SK-N-SH (cell line): ENCODE measurements around the gene ACSL3. TPM values are rescaled to one million over a fixed set of nuclear protein-coding genes. Genes with fewer than 3 reads are reported as not detected.

Experiments used
- CTCF ChIA-PET: fragments of 300-600, 350-600 bp; formaldehyde crosslinking; extraction: SDS; loops from one replicate; lab custom pipeline; 2021; lab: Yijun Ruan, JAX
- POLR2A ChIA-PET: fragments of 350-600 bp; sonication (Branson Sonifier 250); formaldehyde crosslinking; extraction: SDS; loops from one replicate; lab custom pipeline; 2020; ENCODE audit warnings: antibody characterized with exemption, inconsistent platforms; lab: Yijun Ruan, JAX
- DNase-seq: peaks from one replicate; pipeline ENCODE4 v3.0.0; 2012
- H2AFZ ChIP-seq: fragments of 200-600 bp; sonication (generic); 2 replicates; pipeline ENCODE4 v1.8.1; 2016; ENCODE audit warnings: antibody characterized with exemption, mild to moderate bottlenecking, low read depth
- H3F3A ChIP-seq: fragments of 200-600 bp; sonication (generic); replicated peaks from 2 replicates; pipeline ENCODE3; 2016; ENCODE audit warnings: antibody characterized with exemption, mild to moderate bottlenecking; ENCODE audit not compliant: insufficient read depth
- H3K27ac ChIP-seq, 2 experiments: fragments of 200-500 bp in 1 of 2; fragments of 200-600 bp in 1 of 2; sonication (Bioruptor generic) in 1 of 2; sonication (generic), shearing (Covaris generic) in 1 of 2; 2 replicates each; pipeline versions ENCODE4 v1.5.1 to v1.6.1; 2014 to 2016; ENCODE audit warnings: low read depth in 2 of 2, inconsistent platforms in 1 of 2, low read length in 1 of 2, mild to moderate bottlenecking in 1 of 2, mixed read lengths in 1 of 2
- H3K27me3 ChIP-seq: fragments of 200-600 bp; sonication (generic), shearing (Covaris generic); 2 replicates; pipeline ENCODE4 v1.6.1; 2016; ENCODE audit warnings: mixed run types; ENCODE audit not compliant: insufficient read depth
- H3K36me3 ChIP-seq, 2 experiments: fragments of 200-500 bp in 1 of 2; fragments of 200-600 bp in 1 of 2; sonication (Bioruptor generic) in 1 of 2; sonication (generic) in 1 of 2; replicated peaks in 1 of 2; 2 replicates each; pipeline versions ENCODE3 to v1.5.1; 2014 to 2016; ENCODE audit warnings: low read length in 1 of 2, mild to moderate bottlenecking in 1 of 2; ENCODE audit not compliant: insufficient read depth in 2 of 2, control insufficient read depth in 1 of 2
- H3K4me1 ChIP-seq, 2 experiments: fragments of 200-500 bp in 1 of 2; fragments of 200-600 bp in 1 of 2; sonication (Bioruptor generic) in 1 of 2; sonication (generic), shearing (Covaris generic) in 1 of 2; 2 replicates each; pipeline versions ENCODE4 v1.5.1 to v1.6.1; 2014 to 2016; ENCODE audit warnings: low read depth in 1 of 2, low read length in 1 of 2, mixed run types in 1 of 2; ENCODE audit not compliant: insufficient read depth in 2 of 2, control insufficient read depth in 1 of 2
- H3K4me2 ChIP-seq: fragments of 200-600 bp; sonication (generic), shearing (Covaris generic); 2 replicates; pipeline ENCODE4 v1.6.1; 2017; ENCODE audit warnings: mixed run types
- H3K4me3 ChIP-seq, 2 experiments: fragments of 200-500 bp in 1 of 2; fragments of 200-600 bp in 1 of 2; sonication (Bioruptor generic) in 1 of 2; sonication (generic), shearing (Covaris generic) in 1 of 2; 2 replicates each; pipeline versions ENCODE4 v1.5.1 to v1.8.1; 2014 to 2016; ENCODE audit warnings: low read depth in 2 of 2, inconsistent platforms in 1 of 2, low read length in 1 of 2, mild to moderate bottlenecking in 1 of 2, mixed read lengths in 1 of 2, moderate library complexity in 1 of 2
- H3K79me2 ChIP-seq: fragments of 200-600 bp; sonication (generic); 2 replicates; pipeline ENCODE4 v1.8.1; 2017; ENCODE audit warnings: mild to moderate bottlenecking; ENCODE audit not compliant: insufficient read depth
- H3K9ac ChIP-seq: fragments of 200-600 bp; sonication (generic); 2 replicates; pipeline ENCODE4 v1.6.1; 2017; ENCODE audit warnings: mixed run types
- H3K9me2 ChIP-seq: fragments of 200-600 bp; sonication (generic); 2 replicates; pipeline ENCODE4 v1.6.1; 2017; ENCODE audit warnings: mixed run types
- H3K9me3 ChIP-seq: fragments of 200-600 bp; sonication (generic); 2 replicates; pipeline ENCODE4 v1.6.1; 2017; ENCODE audit warnings: mixed run types, mild to moderate bottlenecking, moderate library complexity
- H4K20me1 ChIP-seq: fragments of 200-600 bp; sonication (generic); 2 replicates; pipeline ENCODE4 v1.6.1; 2017; ENCODE audit warnings: mild to moderate bottlenecking, mixed run types; ENCODE audit not compliant: insufficient read depth
- CHD2 ChIP-seq: fragments of 150-350 bp; IDR thresholded peaks from 2 replicates; pipeline ENCODE4 v1.6.1; 2018; ENCODE audit warnings: low read length; ENCODE audit not compliant: partially characterized antibody
- JUND ChIP-seq: IDR thresholded peaks from 2 replicates; pipeline ENCODE4 v1.4.0; 2012
- PBX3 ChIP-seq: IDR thresholded peaks from 2 replicates; pipeline ENCODE4; 2012
- RAD21 ChIP-seq: IDR thresholded peaks from 2 replicates; pipeline ENCODE4 v1.6.1; 2012; ENCODE audit warnings: mild to moderate bottlenecking, low read length
- RCOR1 ChIP-seq: fragments of 150-350 bp; IDR thresholded peaks from 2 replicates; pipeline ENCODE4 v1.6.1; 2017; ENCODE audit warnings: antibody characterized with exemption, low read length
- RFX5 ChIP-seq: IDR thresholded peaks from 2 replicates; pipeline ENCODE4 v1.6.1; 2012; ENCODE audit warnings: mild to moderate bottlenecking, improper control_type of control experiment, low read length
- TAF1 ChIP-seq: IDR thresholded peaks from 2 replicates; pipeline ENCODE4 v1.6.1; 2012; ENCODE audit warnings: low read depth, mild to moderate bottlenecking, low read length, moderate library complexity, borderline replicate concordance
- TCF12 ChIP-seq: IDR thresholded peaks from 2 replicates; pipeline ENCODE4 v1.4.0; 2012
- TEAD4 ChIP-seq: IDR thresholded peaks from 2 replicates; pipeline ENCODE4 v1.4.0; 2012; ENCODE audit warnings: mild to moderate bottlenecking, borderline replicate concordance; ENCODE audit not compliant: insufficient read depth
- ZBTB33 ChIP-seq: IDR thresholded peaks from 2 replicates; pipeline ENCODE4 v1.4.0; 2012; ENCODE audit warnings: low read depth, borderline replicate concordance
- WGBS: methylation state at CpG from one replicate; pipeline ENCODE4 v1.1.6; 2017; ENCODE audit warnings: low lambda C conversion rate; 5-methylcytosine and 5-hydroxymethylcytosine counted together
- polyA plus RNA-seq, 3 experiments: library from polyadenylated mRNA; depleted of rRNA; stranded (reverse); fragments of >200 nt; gene quantifications; 2 replicates each; pipeline ENCODE4 v1.2.3, GENCODE V29; 2012
- TF ChIP-seq, protein P1 (sequence below): IDR thresholded peaks from 2 replicates; pipeline ENCODE4 v1.6.1; 2012; ENCODE audit warnings: mild to moderate bottlenecking, low read depth, low read length, moderate library complexity

ACSL3 gene
- polyA plus RNA-seq, 1 of the 3 experiments (the other 2 are of a cell fraction), result 15.7 TPM

DNA sequence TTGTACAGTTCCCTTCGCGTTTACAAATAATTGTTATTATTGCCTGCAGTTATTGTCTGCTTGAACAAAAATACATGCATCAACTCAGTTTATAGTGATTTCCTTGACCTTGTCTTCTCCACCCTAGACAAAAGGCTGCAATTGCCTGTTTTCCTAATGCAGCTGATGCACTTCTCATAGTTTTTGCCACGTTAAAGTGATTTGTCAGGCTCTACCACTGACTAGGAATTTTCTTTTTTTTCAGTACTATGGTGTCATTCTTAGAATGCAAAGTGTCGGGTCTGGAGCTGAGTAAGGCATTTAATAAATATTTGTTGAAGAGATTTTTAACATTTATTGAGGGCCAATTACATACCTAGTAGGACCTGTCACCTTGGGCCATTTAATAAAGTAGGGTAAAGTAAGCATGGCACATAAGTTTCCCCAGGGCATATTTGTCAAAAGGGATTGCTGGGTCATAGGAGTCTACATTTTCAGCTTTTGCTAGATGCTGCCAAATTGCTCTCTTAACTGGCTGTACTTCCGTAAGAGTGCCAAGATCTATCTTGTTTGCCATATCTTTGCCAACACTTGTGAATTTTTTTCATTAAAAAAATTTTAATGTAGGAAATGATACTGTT is 24.1 kb downstream of the ACSL3 start:
- H3K4me2 ChIP-seq, result 0 out of 2 replicates have a peak overlapping the region, but pooled peaks have one; percentile 25
- POLR2A ChIA-PET, result interaction anchor here (0.8 kb wide), 1 partner anchor 24 kb away, joined by 3 read pairs; the partner anchor contains the start of gene ACSL3
- CTCF ChIA-PET, result interaction anchor here (0.6 to 2.9 kb wide), 6 partner anchors 15 to 194 kb away, joined by 3 to 10 read pairs (median 3); no protein-coding TSS in a partner anchor
- peak overlapping the region; percentile 24 to 82; a peak in 3 of 4 replicates for H3K27ac ChIP-seq
- 62% methylated on average over 5 of the region's 5 CpGs for WGBS
- peaks cover 30% of the 10 kb centered on the region for H4K20me1 ChIP-seq
- peaks cover 5% of the 10 kb centered on the region in 2 experiments for H3K36me3 ChIP-seq
- DNase-seq, result no peak
- H3K9me2 ChIP-seq, result no peaks in the 10 kb centered on the region
- no peak overlapping the region for H3K9ac ChIP-seq
- H2AFZ ChIP-seq, result no peak overlapping the region
- H3K9me3 ChIP-seq, result no peaks in the 10 kb centered on the region
- peaks cover 3% of the 10 kb centered on the region for H3F3A ChIP-seq
- no peaks in the 10 kb centered on the region for H3K27me3 ChIP-seq
- peaks cover 80% of the 10 kb centered on the region for H3K79me2 ChIP-seq
- H3K4me3 ChIP-seq, result no peak overlapping the region
- peaks cover 21 to 28% of the 10 kb centered on the region in 2 experiments; a peak in 3 of 4 replicates for H3K4me1 ChIP-seq
- no peak for TF ChIP-seq ZBTB33
- no peak for TF ChIP-seq TEAD4
- TF ChIP-seq RCOR1, result no peak
- TF ChIP-seq CHD2, result no peak
- TF ChIP-seq JUND, result no peak
- no peak for TF ChIP-seq RAD21
- no peak for TF ChIP-seq TAF1

- peaks cover 0 to 5% of the 10 kb centered on the region in 2 experiments for H3K36me3 ChIP-seq
- CTCF ChIA-PET, result interaction anchor here (1.5 kb wide), 1 partner anchor 16 kb away, joined by 5 read pairs; no protein-coding TSS in a partner anchor
- H3K4me1 ChIP-seq, result peaks cover 21 to 28% of the 10 kb centered on the region in 2 experiments; a peak in 3 of 4 replicates
- 100% methylated on average over 1 of the region's 1 CpG for WGBS
- peaks cover 3% of the 10 kb centered on the region for H3F3A ChIP-seq
- H3K4me2 ChIP-seq, result no peak overlapping the region
- 0 out of 2 replicates have a peak, but pooled peaks have one; percentile 8 for TF ChIP-seq PBX3
- TF ChIP-seq, protein P1, sequence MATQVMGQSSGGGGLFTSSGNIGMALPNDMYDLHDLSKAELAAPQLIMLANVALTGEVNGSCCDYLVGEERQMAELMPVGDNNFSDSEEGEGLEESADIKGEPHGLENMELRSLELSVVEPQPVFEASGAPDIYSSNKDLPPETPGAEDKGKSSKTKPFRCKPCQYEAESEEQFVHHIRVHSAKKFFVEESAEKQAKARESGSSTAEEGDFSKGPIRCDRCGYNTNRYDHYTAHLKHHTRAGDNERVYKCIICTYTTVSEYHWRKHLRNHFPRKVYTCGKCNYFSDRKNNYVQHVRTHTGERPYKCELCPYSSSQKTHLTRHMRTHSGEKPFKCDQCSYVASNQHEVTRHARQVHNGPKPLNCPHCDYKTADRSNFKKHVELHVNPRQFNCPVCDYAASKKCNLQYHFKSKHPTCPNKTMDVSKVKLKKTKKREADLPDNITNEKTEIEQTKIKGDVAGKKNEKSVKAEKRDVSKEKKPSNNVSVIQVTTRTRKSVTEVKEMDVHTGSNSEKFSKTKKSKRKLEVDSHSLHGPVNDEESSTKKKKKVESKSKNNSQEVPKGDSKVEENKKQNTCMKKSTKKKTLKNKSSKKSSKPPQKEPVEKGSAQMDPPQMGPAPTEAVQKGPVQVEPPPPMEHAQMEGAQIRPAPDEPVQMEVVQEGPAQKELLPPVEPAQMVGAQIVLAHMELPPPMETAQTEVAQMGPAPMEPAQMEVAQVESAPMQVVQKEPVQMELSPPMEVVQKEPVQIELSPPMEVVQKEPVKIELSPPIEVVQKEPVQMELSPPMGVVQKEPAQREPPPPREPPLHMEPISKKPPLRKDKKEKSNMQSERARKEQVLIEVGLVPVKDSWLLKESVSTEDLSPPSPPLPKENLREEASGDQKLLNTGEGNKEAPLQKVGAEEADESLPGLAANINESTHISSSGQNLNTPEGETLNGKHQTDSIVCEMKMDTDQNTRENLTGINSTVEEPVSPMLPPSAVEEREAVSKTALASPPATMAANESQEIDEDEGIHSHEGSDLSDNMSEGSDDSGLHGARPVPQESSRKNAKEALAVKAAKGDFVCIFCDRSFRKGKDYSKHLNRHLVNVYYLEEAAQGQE, result no peak
- no peak for TF ChIP-seq RFX5
- no peak for TF ChIP-seq RCOR1
- peak; percentile 20; the same call in 1 of the 2 replicates for TF ChIP-seq TCF12
- no peaks in the 10 kb centered on the region for H3K9me2 ChIP-seq
- no peak overlapping the region for H3K9ac ChIP-seq
- peaks cover 66% of the 10 kb centered on the region for H3K79me2 ChIP-seq
- H4K20me1 ChIP-seq, result peaks cover 26% of the 10 kb centered on the region
- no peaks in the 10 kb centered on the region for H3K9me3 ChIP-seq
- no peak for DNase-seq
- H3K4me3 ChIP-seq, result no peak overlapping the region
- H3K27me3 ChIP-seq, result no peaks in the 10 kb centered on the region
- POLR2A ChIA-PET, result no interaction called here
- no peak overlapping the region for H3K27ac ChIP-seq
- no peak overlapping the region for H2AFZ ChIP-seq
Measured at GRCh38 chr2:222887124-222887523, 26.3 kb downstream of the ACSL3 start.
